ENCODE data around the gene IFNA16.

DNA sequence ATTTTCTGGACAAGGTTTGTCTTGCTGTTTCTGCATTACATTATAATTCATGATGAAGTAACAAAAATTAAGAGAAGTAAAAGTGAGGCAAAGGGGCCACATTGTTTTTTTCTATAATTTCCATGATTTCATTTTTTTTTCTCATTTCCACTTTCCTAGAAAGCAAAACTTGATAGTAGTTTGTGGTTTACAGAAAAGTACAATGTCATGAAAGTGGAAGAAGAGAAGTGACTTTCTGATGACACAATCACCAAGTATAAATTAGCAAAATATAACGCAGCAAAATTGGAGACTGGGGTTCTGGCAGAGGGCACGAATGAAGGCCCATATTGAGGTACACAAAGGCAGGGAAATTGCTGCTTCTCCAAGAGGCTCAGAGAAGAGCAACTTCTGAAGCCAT, 27.7 kb upstream of the IFNA16 start:
- TF ChIP-seq POLR2A (IDR thresholded peaks at IDR 0.05): no peak
- TF ChIP-seq, protein P1, sequence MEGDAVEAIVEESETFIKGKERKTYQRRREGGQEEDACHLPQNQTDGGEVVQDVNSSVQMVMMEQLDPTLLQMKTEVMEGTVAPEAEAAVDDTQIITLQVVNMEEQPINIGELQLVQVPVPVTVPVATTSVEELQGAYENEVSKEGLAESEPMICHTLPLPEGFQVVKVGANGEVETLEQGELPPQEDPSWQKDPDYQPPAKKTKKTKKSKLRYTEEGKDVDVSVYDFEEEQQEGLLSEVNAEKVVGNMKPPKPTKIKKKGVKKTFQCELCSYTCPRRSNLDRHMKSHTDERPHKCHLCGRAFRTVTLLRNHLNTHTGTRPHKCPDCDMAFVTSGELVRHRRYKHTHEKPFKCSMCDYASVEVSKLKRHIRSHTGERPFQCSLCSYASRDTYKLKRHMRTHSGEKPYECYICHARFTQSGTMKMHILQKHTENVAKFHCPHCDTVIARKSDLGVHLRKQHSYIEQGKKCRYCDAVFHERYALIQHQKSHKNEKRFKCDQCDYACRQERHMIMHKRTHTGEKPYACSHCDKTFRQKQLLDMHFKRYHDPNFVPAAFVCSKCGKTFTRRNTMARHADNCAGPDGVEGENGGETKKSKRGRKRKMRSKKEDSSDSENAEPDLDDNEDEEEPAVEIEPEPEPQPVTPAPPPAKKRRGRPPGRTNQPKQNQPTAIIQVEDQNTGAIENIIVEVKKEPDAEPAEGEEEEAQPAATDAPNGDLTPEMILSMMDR (IDR thresholded peaks at IDR 0.05): no peak

Data from heart left ventricle (tissue), 13 donors.